Retinal pigment epithelial cell (primary cell): ENCODE data around the gene TMEM62.

ENCODE experiments used
- DNase-seq: peaks from one replicate; pipeline ENCODE4 v3.0.0-alpha.2; 2010; ENCODE audit warnings: low read depth
- H3K4me3 ChIP-seq: 2 replicates; pipeline ENCODE4 v1.5.1; 2011; ENCODE audit warnings: mild to moderate bottlenecking, low read length, control low read depth, moderate library complexity
- TF ChIP-seq, protein P1 (sequence below): conservative IDR thresholded peaks from 2 replicates; pipeline ENCODE4 v1.5.1; 2011; ENCODE audit warnings: low read depth, low read length, control low read depth, inconsistent platforms

Gene TMEM62

GRCh38 chr15:43204016-43204901, 70.9 kb downstream of the TMEM62 start:
- TF ChIP-seq, protein P1, sequence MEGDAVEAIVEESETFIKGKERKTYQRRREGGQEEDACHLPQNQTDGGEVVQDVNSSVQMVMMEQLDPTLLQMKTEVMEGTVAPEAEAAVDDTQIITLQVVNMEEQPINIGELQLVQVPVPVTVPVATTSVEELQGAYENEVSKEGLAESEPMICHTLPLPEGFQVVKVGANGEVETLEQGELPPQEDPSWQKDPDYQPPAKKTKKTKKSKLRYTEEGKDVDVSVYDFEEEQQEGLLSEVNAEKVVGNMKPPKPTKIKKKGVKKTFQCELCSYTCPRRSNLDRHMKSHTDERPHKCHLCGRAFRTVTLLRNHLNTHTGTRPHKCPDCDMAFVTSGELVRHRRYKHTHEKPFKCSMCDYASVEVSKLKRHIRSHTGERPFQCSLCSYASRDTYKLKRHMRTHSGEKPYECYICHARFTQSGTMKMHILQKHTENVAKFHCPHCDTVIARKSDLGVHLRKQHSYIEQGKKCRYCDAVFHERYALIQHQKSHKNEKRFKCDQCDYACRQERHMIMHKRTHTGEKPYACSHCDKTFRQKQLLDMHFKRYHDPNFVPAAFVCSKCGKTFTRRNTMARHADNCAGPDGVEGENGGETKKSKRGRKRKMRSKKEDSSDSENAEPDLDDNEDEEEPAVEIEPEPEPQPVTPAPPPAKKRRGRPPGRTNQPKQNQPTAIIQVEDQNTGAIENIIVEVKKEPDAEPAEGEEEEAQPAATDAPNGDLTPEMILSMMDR = peak; percentile 80
- DNase-seq = no peak
- H3K4me3 ChIP-seq = no peak overlapping the region

DNA sequence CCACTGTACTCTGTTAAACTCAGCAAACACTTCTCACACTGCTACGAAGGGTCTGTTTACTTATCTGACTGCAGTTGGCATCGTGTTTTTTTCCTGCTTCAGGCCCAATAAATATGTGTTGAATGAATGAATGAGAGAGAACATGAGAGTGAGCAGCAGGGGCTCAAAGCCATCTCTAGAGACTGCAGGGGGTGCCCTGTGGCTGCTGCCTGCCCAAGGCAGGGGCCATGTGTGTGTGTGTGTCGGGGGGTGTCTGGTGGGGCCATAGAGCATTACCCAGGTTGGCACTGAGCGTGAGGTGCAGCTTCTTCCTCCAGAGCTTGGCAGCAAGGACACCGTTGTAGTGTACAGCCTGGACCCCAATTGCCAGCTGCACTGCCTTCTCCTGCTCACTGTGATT, 72.7 kb downstream of the TMEM62 start:
- TF ChIP-seq, protein P1 = no peak
- DNase-seq = no peak
- no peak overlapping the region for H3K4me3 ChIP-seq

DNA sequence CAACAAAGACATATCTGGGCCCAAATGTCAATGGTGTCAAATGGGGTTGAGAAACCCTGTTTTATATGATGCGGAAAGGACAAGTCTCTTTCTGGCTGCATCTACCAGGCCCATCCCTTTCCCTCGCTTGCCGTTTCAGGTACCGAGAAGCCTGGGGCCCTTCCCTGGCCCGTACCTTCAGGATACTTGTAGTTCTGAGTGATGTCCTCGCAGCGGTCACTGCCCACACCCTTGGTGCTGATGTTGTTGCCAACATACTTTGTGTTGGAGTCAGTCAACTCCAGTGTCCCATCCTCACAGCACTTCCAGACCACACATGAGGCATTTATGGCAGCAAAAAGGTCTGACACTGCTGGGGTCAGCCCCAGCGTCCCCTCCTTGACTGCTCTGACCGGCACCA, 73.6 kb downstream of the TMEM62 start:
- no peak overlapping the region for H3K4me3 ChIP-seq
- DNase-seq = no peak
- TF ChIP-seq, protein P1 = no peak

- TF ChIP-seq, protein P1 = no peak
- no peak overlapping the region for H3K4me3 ChIP-seq
- no peak for DNase-seq
These were observed 74.9 kb downstream of the TMEM62 start for GRCh38 chr15:43208052-43209002.

DNA sequence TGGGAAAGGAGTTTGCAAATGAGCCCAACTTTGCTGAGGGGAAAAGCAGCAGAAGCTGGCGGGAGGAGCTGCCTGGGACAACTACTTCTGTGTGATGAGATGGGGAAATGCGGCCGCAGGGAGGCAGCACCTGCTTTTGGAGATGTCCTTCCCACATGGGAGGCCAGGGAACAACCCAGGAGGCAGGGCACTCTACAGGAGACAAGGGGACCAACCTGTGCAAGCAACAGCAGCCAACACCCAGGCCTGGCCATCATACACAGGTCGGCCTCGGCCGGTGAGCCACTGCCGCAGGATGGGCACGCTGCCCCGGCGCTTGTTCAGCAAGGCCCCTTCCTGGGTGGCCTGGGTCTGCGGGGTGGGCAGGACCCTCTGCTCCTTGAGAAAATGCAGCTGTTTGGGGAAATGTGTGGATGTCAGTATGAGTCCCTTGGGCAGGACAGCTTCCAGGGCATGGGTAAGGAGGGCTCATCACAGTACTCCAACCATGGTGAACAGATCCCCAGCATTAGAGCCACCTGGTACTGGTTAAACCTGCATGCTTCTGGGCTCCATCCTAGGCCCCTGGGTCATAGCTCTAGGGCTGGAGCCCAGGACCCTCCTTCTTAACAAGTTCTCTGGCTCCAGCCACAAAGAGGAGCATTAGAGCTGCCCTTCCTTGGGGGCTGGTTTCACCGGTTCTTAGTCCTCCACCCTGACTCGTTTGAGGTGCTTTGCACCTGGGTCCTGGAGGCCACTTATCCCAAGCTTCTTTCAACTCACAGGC, 75.9 kb downstream of the TMEM62 start:
- TF ChIP-seq, protein P1 = no peak
- no peak for DNase-seq
- H3K4me3 ChIP-seq = no peak overlapping the region

DNA sequence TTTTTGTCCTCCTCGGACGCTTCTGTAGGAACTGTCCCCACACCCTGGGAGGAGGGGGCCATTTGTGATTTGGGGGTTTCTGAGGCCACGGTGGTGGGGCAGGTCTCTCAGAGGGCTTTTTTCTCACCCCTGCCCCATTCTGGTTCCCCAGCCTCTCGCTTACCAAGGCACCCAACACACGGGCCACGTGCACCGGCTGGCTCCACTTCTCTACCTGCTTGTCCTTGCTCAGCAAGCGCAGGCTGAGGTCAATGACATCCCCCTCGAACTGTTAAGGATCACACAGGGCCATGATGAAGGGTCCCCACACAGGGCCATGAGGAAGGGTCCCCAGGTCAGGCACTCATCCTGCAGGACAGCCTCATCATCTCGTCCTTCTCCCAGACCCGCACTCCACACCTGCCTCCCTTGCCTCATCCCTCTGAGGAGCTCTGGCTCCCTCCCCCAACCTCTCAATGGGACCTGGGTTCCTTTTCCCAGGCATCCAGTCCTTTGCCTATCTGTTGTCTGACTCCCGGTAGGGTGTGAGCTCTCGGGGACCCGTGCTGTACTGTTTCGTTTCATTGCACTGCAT, 76.9 kb downstream of the TMEM62 start:
- TF ChIP-seq, protein P1 = no peak
- no peak for DNase-seq

More for the DNA sequence above, 76.9 kb downstream of the TMEM62 start:
- H3K4me3 ChIP-seq = no peak overlapping the region
